M059J (cell line): Measurements from ENCODE around the gene CPTP. TPM values are rescaled to one million over a fixed set of nuclear protein-coding genes. Genes with fewer than 3 reads are reported as not detected.

ENCODE experiments used
- DNase-seq: peaks from one replicate; pipeline ENCODE4 v3.0.0-alpha.2; 2012; ENCODE audit warnings: low read depth
- total RNA-seq: library from RNA; depleted of rRNA; stranded (reverse); fragments of >200 nt; shearing (Covaris generic); gene quantifications from 2 replicates; pipeline ENCODE4 v1.2.3, GENCODE V29; 2014; rRNA removed

The CPTP gene
- 22.4 and 35.1 TPM in 2 replicates for total RNA-seq

GRCh38 chr1:1324524-1325287, at the start of gene CPTP, which contains the start of gene INTS11:
Gene CPTP, plus strand, starts transcription at chr1:1324802. Its CDS starts 2,109 bp downstream, at chr1:1326911.
Gene INTS11, minus strand, starts transcription at chr1:1324660. Its CDS starts 52 bp downstream, at chr1:1324608.
- DNase-seq = peak; percentile 84

GRCh38 chr1:1274931-1275431, 49.6 kb upstream of the CPTP start:
- DNase-seq = no peak

GRCh38 chr1:1275836-1276235, 48.8 kb upstream of the CPTP start:
- DNase-seq = no peak

- no peak for DNase-seq
Observed at GRCh38 chr1:1278620-1279019, 46.0 kb upstream of the CPTP start.

GRCh38 chr1:1279028-1279427, 45.6 kb upstream of the CPTP start:
- no peak for DNase-seq

GRCh38 chr1:1280782-1281481, 43.7 kb upstream of the CPTP start:
- no peak for DNase-seq

- DNase-seq = peak; percentile 84
Observed at GRCh38 chr1:1281533-1282321, 42.9 kb upstream of the CPTP start.

GRCh38 chr1:1282998-1283397, 41.6 kb upstream of the CPTP start:
- peak; percentile 76 for DNase-seq

GRCh38 chr1:1283821-1284220, 40.8 kb upstream of the CPTP start:
- DNase-seq = peak; percentile 36

GRCh38 chr1:1284221-1285101, 40.1 kb upstream of the CPTP start:
- no peak for DNase-seq

GRCh38 chr1:1285102-1285571, 39.5 kb upstream of the CPTP start:
- DNase-seq = no peak

- no peak for DNase-seq
Observed at GRCh38 chr1:1285611-1286311, 38.8 kb upstream of the CPTP start.

GRCh38 chr1:1286313-1287261, 38.0 kb upstream of the CPTP start:
- DNase-seq = no peak

GRCh38 chr1:1287288-1288110, 37.1 kb upstream of the CPTP start:
- DNase-seq = no peak

- peak; percentile 36 for DNase-seq
Observed at GRCh38 chr1:1290238-1290731, 34.3 kb upstream of the CPTP start.

GRCh38 chr1:1291023-1291528, 33.5 kb upstream of the CPTP start:
- DNase-seq = no peak

- peak; percentile 63 for DNase-seq
Observed at GRCh38 chr1:1291548-1292441, 32.8 kb upstream of the CPTP start.
